ENCODE results near the gene CNGA1.
"Not testable (repeated sequence)": the region's sequence is repeated elsewhere in the genome, so short reads cannot be mapped to it uniquely, and the experiment has no call there.

DNA sequence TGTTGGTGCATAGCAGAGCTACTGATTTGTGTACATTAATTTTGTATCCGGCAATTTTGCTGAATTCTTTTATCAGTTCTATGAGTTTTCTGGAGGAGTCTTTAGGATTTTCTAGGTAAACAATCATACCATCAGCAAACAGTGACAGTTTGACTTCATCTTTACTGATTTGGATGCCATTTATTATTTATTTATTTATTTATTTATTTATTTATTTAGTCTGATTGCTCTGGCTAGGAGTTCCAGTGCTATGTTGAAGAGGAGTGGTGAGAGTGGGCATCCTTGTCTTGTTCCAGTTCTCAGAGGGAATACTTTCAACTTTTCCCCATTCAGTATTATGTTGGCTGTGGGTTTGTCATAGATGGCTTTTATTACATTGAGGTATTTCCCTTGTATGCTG, 24.0 kb downstream of the CNGA1 start:
- TF ChIP-seq ZFP3 (CRISPR knock-in tag; IDR thresholded peaks at IDR 0.05); ZNF565 (CRISPR knock-in tag; conservative IDR thresholded peaks at IDR 0.05; ENCODE audit: low read depth); PATZ1 (CRISPR knock-in tag; IDR thresholded peaks at IDR 0.05; ENCODE audit: borderline replicate concordance); ZNF70 (CRISPR knock-in tag; IDR thresholded peaks at IDR 0.05); ARNTL (CRISPR knock-in tag; IDR thresholded peaks at IDR 0.05; ENCODE audit: borderline replicate concordance, low read depth); CSDC2 (CRISPR knock-in tag; IDR thresholded peaks at IDR 0.05); CREB5 (CRISPR knock-in tag; IDR thresholded peaks at IDR 0.05; ENCODE audit: low read depth); SNAI2 (CRISPR knock-in tag; IDR thresholded peaks at IDR 0.05); ZC3H10 (CRISPR knock-in tag; IDR thresholded peaks at IDR 0.05); RARB (CRISPR knock-in tag; IDR thresholded peaks at IDR 0.05); OSR1 (CRISPR knock-in tag; IDR thresholded peaks at IDR 0.05): not testable (repeated sequence)
- TF ChIP-seq, protein P1, sequence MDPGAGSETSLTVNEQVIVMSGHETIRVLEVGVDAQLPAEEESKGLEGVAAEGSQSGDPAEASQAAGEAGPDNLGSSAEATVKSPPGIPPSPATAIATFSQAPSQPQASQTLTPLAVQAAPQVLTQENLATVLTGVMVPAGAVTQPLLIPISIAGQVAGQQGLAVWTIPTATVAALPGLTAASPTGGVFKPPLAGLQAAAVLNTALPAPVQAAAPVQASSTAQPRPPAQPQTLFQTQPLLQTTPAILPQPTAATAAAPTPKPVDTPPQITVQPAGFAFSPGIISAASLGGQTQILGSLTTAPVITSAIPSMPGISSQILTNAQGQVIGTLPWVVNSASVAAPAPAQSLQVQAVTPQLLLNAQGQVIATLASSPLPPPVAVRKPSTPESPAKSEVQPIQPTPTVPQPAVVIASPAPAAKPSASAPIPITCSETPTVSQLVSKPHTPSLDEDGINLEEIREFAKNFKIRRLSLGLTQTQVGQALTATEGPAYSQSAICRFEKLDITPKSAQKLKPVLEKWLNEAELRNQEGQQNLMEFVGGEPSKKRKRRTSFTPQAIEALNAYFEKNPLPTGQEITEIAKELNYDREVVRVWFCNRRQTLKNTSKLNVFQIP (CRISPR knock-in tag; IDR thresholded peaks at IDR 0.05; ENCODE audit: borderline replicate concordance, low read depth), result not testable (repeated sequence)
